ENCODE data around the gene GPHA2. TPM values are rescaled to one million over a fixed set of nuclear protein-coding genes. Genes with fewer than 3 reads are reported as not detected.

Gene GPHA2
- total RNA-seq, 2 experiments from 2014 or later, result 0.49 to 0.56 TPM

- Mint-ChIP-seq H3K27ac (no peak overlapping the region), H3K27me3 (no peaks in the 10 kb centered on the region), H3K4me3 (no peak overlapping the region), H3K9me3 (no peaks in the 10 kb centered on the region), H3K36me3 (ENCODE audit: low read depth) (peaks cover 56% of the 10 kb centered on the region), H3K4me1 (ENCODE audit: low read depth) (peaks cover 13% of the 10 kb centered on the region)
- POLR2A ChIA-PET, result no interaction called here
- no peak for DNase-seq
- Histone ChIP-seq H3K27ac (ENCODE audit: low read depth in 1 of 2, low read length in 2 of 2) (no peak overlapping the region), H3K36me3 (ENCODE audit: insufficient read depth, low read length) (peaks cover 48% of the 10 kb centered on the region), H3K4me1 (ENCODE audit: insufficient read depth, low read length) (peaks cover 31% of the 10 kb centered on the region), H3K4me3 (ENCODE audit: low read length) (no peak overlapping the region), H3K9me3 (ENCODE audit: control insufficient read depth in 1 of 2, insufficient read depth in 1 of 2, low read length in 2 of 2) (no peaks in the 10 kb centered on the region), H3K27me3 (ENCODE audit: control insufficient read depth in 1 of 2, insufficient read depth in 2 of 2, low read length in 2 of 2) (no peaks in the 10 kb centered on the region)
- CTCF ChIA-PET, result no interaction called here
- TF ChIP-seq CTCF (IDR thresholded peaks at IDR 0.05), result no peak
- ATAC-seq (ENCODE audit: poor library complexity), result no peak
- intact Hi-C loops (cut with DNase I, micrococcal nuclease), result loop anchor here in 1 of 2 experiments (10.0 kb wide), 1 partner anchor 113 kb away; no protein-coding TSS in a partner anchor
Measured at GRCh38 chr11:64898076-64898445, 37.6 kb downstream of the GPHA2 start.

GRCh38 chr11:64897381-64898075, 38.2 kb downstream of the GPHA2 start:
- Histone ChIP-seq H3K4me1 (ENCODE audit: insufficient read depth, low read length) (peaks cover 31% of the 10 kb centered on the region), H3K9me3 (ENCODE audit: control insufficient read depth in 1 of 2, insufficient read depth in 1 of 2, low read length in 2 of 2) (no peaks in the 10 kb centered on the region), H3K4me3 (ENCODE audit: low read length) (no peak overlapping the region), H3K36me3 (ENCODE audit: insufficient read depth, low read length) (peaks cover 42% of the 10 kb centered on the region), H3K27me3 (ENCODE audit: control insufficient read depth in 1 of 2, insufficient read depth in 2 of 2, low read length in 2 of 2) (no peaks in the 10 kb centered on the region), H3K27ac (ENCODE audit: low read depth in 1 of 2, low read length in 2 of 2) (no peak overlapping the region)
- DNase-seq, result no peak
- Mint-ChIP-seq H3K9me3 (no peaks in the 10 kb centered on the region), H3K36me3 (ENCODE audit: low read depth) (peaks cover 56% of the 10 kb centered on the region), H3K27me3 (no peaks in the 10 kb centered on the region), H3K27ac (no peak overlapping the region), H3K4me1 (ENCODE audit: low read depth) (peaks cover 13% of the 10 kb centered on the region), H3K4me3 (no peak overlapping the region)
- intact Hi-C loops (cut with DNase I, micrococcal nuclease), result loop anchor here in 1 of 2 experiments (10.0 kb wide), 1 partner anchor 113 kb away; no protein-coding TSS in a partner anchor
- no peak for ATAC-seq (ENCODE audit: poor library complexity)
- no peak for TF ChIP-seq CTCF (IDR thresholded peaks at IDR 0.05)
- ChIA-PET CTCF (interaction anchor here (1.1 kb wide), 1 partner anchor 53 kb away, joined by 3 read pairs; the partner anchor contains the start of gene CDC42BPG), POLR2A (interaction anchor here (1.1 kb wide), 1 partner anchor 47 kb away, joined by 3 read pairs; no protein-coding TSS in a partner anchor)

DNA sequence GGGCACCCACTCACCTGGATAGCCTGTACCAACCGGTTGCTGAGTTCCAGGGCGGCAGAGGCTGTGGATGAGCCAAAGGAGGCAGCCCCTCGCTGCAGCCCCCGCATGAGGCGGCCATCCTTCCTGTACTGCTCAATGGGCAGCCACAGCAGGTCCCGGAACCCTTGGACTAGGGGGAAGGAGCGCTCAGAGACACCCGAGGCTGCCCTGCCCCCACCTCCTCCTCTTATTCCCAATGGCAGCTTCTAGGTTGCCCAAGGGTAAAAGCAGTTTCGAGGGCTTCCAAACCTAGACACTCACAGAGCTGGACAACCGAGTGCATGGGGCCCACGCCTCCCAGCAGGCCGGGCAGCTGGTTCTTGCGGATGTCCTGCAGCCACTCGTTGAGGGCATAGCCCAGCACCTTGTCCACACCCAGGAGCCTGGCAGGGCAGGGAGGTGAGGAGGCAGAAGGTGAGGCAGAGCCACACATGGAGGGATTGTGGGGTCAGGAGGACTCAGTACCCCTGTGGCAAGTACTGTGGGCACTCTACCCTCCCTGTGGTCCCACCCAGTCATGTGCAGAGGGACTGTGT, 39.2 kb downstream of the GPHA2 start:
- Histone ChIP-seq H3K4me3 (ENCODE audit: low read length) (no peak overlapping the region), H3K4me1 (ENCODE audit: insufficient read depth, low read length) (peaks cover 31% of the 10 kb centered on the region), H3K27me3 (ENCODE audit: control insufficient read depth in 1 of 2, insufficient read depth in 2 of 2, low read length in 2 of 2) (no peaks in the 10 kb centered on the region), H3K27ac (ENCODE audit: low read depth in 1 of 2, low read length in 2 of 2) (no peak overlapping the region), H3K36me3 (ENCODE audit: insufficient read depth, low read length) (peaks cover 34% of the 10 kb centered on the region), H3K9me3 (ENCODE audit: control insufficient read depth in 1 of 2, insufficient read depth in 1 of 2, low read length in 2 of 2) (no peaks in the 10 kb centered on the region)
- Mint-ChIP-seq H3K4me1 (ENCODE audit: low read depth) (peaks cover 10% of the 10 kb centered on the region), H3K27me3 (no peaks in the 10 kb centered on the region), H3K27ac (peak overlapping the region; percentile 70), H3K4me3 (no peak overlapping the region), H3K9me3 (no peaks in the 10 kb centered on the region), H3K36me3 (ENCODE audit: low read depth) (peaks cover 51% of the 10 kb centered on the region)
- intact Hi-C loops (cut with DNase I, micrococcal nuclease), result loop anchor here in 1 of 2 experiments (10.0 kb wide), 1 partner anchor 112 kb away; no protein-coding TSS in a partner anchor
- ChIA-PET CTCF (interaction anchor here (1.1 kb wide), 1 partner anchor 52 kb away, joined by 3 read pairs; the partner anchor contains the start of gene CDC42BPG), POLR2A (interaction anchor here (1.1 kb wide), 2 partner anchors 46 to 49 kb away, joined by 3 read pairs; no protein-coding TSS in a partner anchor)
- no peak for ATAC-seq (ENCODE audit: poor library complexity)
- TF ChIP-seq CTCF (IDR thresholded peaks at IDR 0.05), result no peak
- no peak for DNase-seq
